ENCODE results near the gene CDC34. TPM values are rescaled to one million over a fixed set of nuclear protein-coding genes. Genes with fewer than 3 reads are reported as not detected.

Gene CDC34
- total RNA-seq, 1 experiment from 2014 or later = 80.5 TPM

DNA sequence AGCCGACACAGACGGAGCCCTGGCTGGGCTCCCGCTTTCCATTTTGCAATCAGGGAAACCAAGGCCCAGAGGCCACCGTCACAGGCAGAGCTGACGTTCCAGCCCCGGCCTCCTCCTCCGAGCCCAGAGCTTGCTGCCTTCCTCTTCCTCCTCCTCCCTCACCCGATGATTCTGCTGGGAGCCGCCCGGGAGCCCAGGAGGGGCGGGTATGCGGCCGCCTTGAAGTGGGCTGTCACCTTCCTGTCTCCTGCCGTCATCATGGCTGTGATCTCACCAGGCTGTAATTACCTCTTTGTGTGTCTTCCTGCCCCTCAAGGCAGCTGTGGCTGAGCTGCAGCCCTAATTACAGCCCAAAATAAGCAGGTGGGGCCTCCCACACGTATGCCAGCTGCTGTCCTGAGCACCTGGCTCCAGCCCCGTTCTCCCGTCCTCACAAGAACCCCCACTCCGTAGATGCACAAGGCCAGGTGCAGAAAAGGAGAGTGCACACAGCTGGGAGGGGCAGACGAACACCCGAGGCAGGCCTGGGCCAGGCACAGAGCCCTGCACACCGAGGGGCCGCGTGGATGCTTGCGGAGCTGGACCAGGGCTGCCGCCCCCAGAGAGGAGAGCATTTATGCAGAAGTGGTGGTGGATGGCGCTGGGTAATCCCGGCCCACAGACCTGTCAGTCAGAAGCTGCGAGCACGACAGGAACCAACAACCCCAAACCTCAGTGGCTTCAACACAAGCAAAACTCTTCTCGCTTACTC, 20.3 kb upstream of the CDC34 start:
- Histone ChIP-seq H3K4me3 (ENCODE audit: low read depth in 2 of 2, low read length in 2 of 2) (no peak overlapping the region), H3K27ac (ENCODE audit: low read length) (no peak overlapping the region), H3K27me3 (ENCODE audit: control insufficient read depth, insufficient read depth, low read length) (no peaks in the 10 kb centered on the region), H3K4me1 (ENCODE audit: control insufficient read depth, insufficient read depth, low read length) (peaks cover 2% of the 10 kb centered on the region; the same call in 1 of the 2 replicates), H3K9me3 (ENCODE audit: control insufficient read depth, insufficient read depth, low read depth, low read length) (no peaks in the 10 kb centered on the region), H3K36me3 (ENCODE audit: control insufficient read depth, insufficient read depth, low read length) (no peaks in the 10 kb centered on the region; the same call in 1 of the 2 replicates)
- in situ Hi-C loops (cut with HindIII; ENCODE audit: low pct_unique_long_range_greater_than_20kb, low sequenced_read_pairs) = no loop called here
- no TSS peak for BruUV-seq (replicated peaks)
- DNase-seq (ENCODE audit: low read depth, low spot score) (no peak), ATAC-seq (no peak)
- intact Hi-C loops (cut with micrococcal nuclease; ENCODE audit: unreplicated experiment) = no loop called here
- ChIA-PET POLR2A (no interaction called here), CTCF (interaction anchor here (0.5 to 1.2 kb wide), 3 partner anchors 13 to 165 kb away, joined by 3 to 4 read pairs (median 3); no protein-coding TSS in a partner anchor)
- no peak for TF ChIP-seq TCF7L2 (IDR thresholded peaks at IDR 0.05; ENCODE audit: low read depth, low read length)
- TF ChIP-seq, protein P1, sequence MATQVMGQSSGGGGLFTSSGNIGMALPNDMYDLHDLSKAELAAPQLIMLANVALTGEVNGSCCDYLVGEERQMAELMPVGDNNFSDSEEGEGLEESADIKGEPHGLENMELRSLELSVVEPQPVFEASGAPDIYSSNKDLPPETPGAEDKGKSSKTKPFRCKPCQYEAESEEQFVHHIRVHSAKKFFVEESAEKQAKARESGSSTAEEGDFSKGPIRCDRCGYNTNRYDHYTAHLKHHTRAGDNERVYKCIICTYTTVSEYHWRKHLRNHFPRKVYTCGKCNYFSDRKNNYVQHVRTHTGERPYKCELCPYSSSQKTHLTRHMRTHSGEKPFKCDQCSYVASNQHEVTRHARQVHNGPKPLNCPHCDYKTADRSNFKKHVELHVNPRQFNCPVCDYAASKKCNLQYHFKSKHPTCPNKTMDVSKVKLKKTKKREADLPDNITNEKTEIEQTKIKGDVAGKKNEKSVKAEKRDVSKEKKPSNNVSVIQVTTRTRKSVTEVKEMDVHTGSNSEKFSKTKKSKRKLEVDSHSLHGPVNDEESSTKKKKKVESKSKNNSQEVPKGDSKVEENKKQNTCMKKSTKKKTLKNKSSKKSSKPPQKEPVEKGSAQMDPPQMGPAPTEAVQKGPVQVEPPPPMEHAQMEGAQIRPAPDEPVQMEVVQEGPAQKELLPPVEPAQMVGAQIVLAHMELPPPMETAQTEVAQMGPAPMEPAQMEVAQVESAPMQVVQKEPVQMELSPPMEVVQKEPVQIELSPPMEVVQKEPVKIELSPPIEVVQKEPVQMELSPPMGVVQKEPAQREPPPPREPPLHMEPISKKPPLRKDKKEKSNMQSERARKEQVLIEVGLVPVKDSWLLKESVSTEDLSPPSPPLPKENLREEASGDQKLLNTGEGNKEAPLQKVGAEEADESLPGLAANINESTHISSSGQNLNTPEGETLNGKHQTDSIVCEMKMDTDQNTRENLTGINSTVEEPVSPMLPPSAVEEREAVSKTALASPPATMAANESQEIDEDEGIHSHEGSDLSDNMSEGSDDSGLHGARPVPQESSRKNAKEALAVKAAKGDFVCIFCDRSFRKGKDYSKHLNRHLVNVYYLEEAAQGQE (IDR thresholded peaks at IDR 0.05; ENCODE audit: insufficient read depth in 1 of 2, low read depth in 2 of 2, low read length in 1 of 2) = no peak
- TF ChIP-seq, protein P2, sequence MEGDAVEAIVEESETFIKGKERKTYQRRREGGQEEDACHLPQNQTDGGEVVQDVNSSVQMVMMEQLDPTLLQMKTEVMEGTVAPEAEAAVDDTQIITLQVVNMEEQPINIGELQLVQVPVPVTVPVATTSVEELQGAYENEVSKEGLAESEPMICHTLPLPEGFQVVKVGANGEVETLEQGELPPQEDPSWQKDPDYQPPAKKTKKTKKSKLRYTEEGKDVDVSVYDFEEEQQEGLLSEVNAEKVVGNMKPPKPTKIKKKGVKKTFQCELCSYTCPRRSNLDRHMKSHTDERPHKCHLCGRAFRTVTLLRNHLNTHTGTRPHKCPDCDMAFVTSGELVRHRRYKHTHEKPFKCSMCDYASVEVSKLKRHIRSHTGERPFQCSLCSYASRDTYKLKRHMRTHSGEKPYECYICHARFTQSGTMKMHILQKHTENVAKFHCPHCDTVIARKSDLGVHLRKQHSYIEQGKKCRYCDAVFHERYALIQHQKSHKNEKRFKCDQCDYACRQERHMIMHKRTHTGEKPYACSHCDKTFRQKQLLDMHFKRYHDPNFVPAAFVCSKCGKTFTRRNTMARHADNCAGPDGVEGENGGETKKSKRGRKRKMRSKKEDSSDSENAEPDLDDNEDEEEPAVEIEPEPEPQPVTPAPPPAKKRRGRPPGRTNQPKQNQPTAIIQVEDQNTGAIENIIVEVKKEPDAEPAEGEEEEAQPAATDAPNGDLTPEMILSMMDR (IDR thresholded peaks at IDR 0.05) = no peak
- no peak for TF ChIP-seq SIN3A (IDR thresholded peaks at IDR 0.05; ENCODE audit: borderline replicate concordance, insufficient read depth, low read depth, low read length)
- no peak for TF ChIP-seq POLR2AphosphoS5 (IDR thresholded peaks at IDR 0.05; ENCODE audit: low read depth, low read length)

DNA sequence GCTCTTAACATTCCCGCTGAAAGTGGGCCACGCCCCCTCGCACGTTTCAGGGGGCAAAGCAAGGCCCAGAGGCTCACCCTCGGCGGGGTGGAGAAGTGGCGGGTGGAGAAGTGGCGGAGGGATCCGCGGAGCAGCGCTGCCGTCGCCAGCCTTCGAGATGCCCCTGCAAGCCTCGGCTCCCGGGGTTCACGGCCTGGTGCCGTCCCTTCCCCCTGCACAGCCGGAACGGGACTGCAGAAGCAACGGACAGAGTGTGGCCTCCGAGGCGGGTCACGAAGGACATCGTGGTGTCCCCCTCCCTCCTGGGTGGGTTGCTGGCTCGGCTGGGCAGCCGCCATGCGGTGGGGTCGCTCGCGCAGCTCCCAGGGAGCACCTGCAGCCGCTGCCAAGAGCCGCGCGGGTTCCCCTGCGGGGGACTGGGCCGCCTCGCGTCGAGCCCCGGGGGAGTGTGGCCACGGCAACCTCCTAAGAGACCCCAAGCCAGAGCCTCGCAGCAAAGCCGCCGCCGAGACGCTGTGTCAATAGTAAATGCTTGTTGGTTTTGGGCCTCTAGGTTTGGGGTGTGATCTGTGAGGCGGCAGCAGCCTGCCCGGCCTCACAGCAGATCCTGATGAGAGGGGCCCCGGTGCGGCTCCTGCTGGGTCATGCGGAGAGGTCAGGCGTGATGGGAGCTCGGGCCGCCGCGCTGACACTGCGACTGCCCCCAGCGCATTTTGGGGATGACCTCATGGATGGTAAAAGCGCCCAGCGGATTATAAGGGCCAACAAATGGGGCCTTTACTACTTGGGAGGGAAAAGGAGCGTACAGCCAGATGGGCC, 18.8 kb upstream of the CDC34 start:
- no peak overlapping the region for H3K4me3 ChIP-seq (ENCODE audit: low read depth in 2 of 2, low read length in 2 of 2)
- in situ Hi-C loops (cut with HindIII; ENCODE audit: low pct_unique_long_range_greater_than_20kb, low sequenced_read_pairs) (no loop called here), intact Hi-C loops (cut with micrococcal nuclease; ENCODE audit: unreplicated experiment) (no loop called here)
- H3K27ac ChIP-seq (ENCODE audit: low read length) = 0 out of 2 replicates have a peak overlapping the region, but pooled peaks have one; percentile 23
- H3K9me3 ChIP-seq (ENCODE audit: control insufficient read depth, insufficient read depth, low read depth, low read length) = no peaks in the 10 kb centered on the region
- BruUV-seq (replicated peaks) = no TSS peak
- CTCF ChIA-PET = interaction anchor here (0.6 kb wide), 1 partner anchor 111 kb away, joined by 3 read pairs; no protein-coding TSS in a partner anchor
- POLR2A ChIA-PET = no interaction called here
- peaks cover 4% of the 10 kb centered on the region; the same call in 1 of the 2 replicates for H3K4me1 ChIP-seq (ENCODE audit: control insufficient read depth, insufficient read depth, low read length)
- TF ChIP-seq, protein P2 (IDR thresholded peaks at IDR 0.05) = no peak
- no peak for TF ChIP-seq TCF7L2 (IDR thresholded peaks at IDR 0.05; ENCODE audit: low read depth, low read length)
- no peak for TF ChIP-seq SIN3A (IDR thresholded peaks at IDR 0.05; ENCODE audit: borderline replicate concordance, insufficient read depth, low read depth, low read length)
- TF ChIP-seq POLR2AphosphoS5 (IDR thresholded peaks at IDR 0.05; ENCODE audit: low read depth, low read length) = no peak
- TF ChIP-seq, protein P1 (IDR thresholded peaks at IDR 0.05; ENCODE audit: insufficient read depth in 1 of 2, low read depth in 2 of 2, low read length in 1 of 2) = no peak
- DNase-seq (ENCODE audit: low read depth, low spot score) = no peak
- H3K36me3 ChIP-seq (ENCODE audit: control insufficient read depth, insufficient read depth, low read length) = no peaks in the 10 kb centered on the region; the same call in 1 of the 2 replicates
- ATAC-seq = peak; percentile 43; the same call in 1 of the 2 replicates
- H3K27me3 ChIP-seq (ENCODE audit: control insufficient read depth, insufficient read depth, low read length) = no peaks in the 10 kb centered on the region
